SK-N-SH treated with all-trans-retinoic acid at 6 μM for 48 hours (cell line): ENCODE data around the gene TNP2.

Experiments used
- ARNTL ChIP-seq: fragments of 450-650 bp; formaldehyde crosslinking; IDR thresholded peaks from 2 replicates; pipeline ENCODE4 v1.5.0; 2020; ENCODE audit warnings: low read depth, mild to moderate bottlenecking, moderate library complexity, borderline replicate concordance
- RARB ChIP-seq: fragments of 250-450 bp; sonication (Bioruptor Pico); IDR thresholded peaks from 2 replicates; pipeline ENCODE4 v1.8.0; 2021; ENCODE audit warnings: mild to moderate bottlenecking, moderate library complexity
- TOX ChIP-seq: fragments of 250-450 bp; sonication (Bioruptor Pico); IDR thresholded peaks from 2 replicates; pipeline ENCODE4 v1.8.0; 2021; ENCODE audit warnings: mild to moderate bottlenecking, moderate library complexity, borderline replicate concordance
- ZNF565 ChIP-seq: fragments of 450-650 bp; formaldehyde crosslinking; conservative IDR thresholded peaks from 2 replicates; pipeline ENCODE4 v1.5.0; 2020; ENCODE audit warnings: low read depth, mild to moderate bottlenecking, moderate library complexity
- TF ChIP-seq, protein P1 (sequence below): fragments of 250-450 bp; sonication (Bioruptor Pico); IDR thresholded peaks from 2 replicates; pipeline ENCODE4 v1.8.0; 2020; ENCODE audit warnings: mild to moderate bottlenecking, moderate library complexity, borderline replicate concordance
- TF ChIP-seq, protein P2 (sequence below): fragments of 250-450 bp; sonication (Bioruptor Pico); IDR thresholded peaks from 2 replicates; pipeline ENCODE4 v1.5.1; 2021; ENCODE audit warnings: mild to moderate bottlenecking, moderate library complexity
- TF ChIP-seq, protein P3 (sequence below): fragments of 250-450 bp; sonication (Bioruptor Pico); IDR thresholded peaks from 2 replicates; pipeline ENCODE4 v1.5.0; 2020; ENCODE audit warnings: mild to moderate bottlenecking, moderate library complexity

DNA sequence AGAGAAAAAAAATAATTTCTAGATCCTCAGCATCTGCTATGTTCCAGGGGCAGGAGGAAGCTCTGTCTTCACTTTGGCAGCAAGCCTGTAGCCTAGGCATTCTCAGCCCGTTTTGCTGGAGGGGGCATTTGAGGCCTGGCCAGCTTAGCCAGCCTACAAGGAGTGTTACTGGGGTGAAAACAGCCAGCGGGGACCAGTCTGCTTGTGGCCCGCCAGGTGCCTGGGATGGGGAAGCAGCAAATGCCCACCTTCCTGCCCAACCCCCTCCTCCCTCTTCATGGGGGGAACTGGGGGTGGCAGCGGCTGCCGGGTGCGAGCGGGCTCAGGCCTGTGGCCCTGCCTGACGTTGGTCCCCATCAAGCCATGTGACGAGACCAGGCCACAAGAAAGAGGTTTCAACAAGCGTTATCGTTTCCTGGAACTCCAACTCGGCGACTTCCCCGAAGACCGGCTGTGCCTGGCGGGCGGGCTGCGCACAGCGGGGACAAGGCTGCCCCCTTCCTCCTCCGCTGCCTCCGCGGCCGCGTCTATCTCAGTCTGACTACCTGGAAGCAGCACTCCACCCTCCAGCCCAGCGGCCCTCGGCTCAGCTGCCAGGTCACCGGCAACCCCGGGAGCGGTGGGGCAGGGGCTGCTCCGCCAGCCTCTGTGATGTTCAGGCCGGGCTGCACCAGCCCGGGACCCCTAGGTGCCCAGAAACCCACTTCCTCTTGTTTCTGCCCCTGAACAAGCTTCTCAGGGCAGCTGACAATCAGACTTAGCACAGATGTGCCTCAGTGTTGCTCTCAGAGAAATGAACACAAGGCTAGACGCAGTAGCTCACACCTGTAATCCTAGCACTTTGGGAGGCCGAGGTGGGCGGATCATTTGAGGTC is 36.0 kb downstream of the TNP2 start:
- no peak for TF ChIP-seq RARB (CRISPR knock-in tag)
- no peak for TF ChIP-seq ARNTL (CRISPR knock-in tag)
- TF ChIP-seq, protein P1, sequence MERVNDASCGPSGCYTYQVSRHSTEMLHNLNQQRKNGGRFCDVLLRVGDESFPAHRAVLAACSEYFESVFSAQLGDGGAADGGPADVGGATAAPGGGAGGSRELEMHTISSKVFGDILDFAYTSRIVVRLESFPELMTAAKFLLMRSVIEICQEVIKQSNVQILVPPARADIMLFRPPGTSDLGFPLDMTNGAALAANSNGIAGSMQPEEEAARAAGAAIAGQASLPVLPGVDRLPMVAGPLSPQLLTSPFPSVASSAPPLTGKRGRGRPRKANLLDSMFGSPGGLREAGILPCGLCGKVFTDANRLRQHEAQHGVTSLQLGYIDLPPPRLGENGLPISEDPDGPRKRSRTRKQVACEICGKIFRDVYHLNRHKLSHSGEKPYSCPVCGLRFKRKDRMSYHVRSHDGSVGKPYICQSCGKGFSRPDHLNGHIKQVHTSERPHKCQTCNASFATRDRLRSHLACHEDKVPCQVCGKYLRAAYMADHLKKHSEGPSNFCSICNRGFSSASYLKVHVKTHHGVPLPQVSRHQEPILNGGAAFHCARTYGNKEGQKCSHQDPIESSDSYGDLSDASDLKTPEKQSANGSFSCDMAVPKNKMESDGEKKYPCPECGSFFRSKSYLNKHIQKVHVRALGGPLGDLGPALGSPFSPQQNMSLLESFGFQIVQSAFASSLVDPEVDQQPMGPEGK: no peak
- TF ChIP-seq, protein P2, sequence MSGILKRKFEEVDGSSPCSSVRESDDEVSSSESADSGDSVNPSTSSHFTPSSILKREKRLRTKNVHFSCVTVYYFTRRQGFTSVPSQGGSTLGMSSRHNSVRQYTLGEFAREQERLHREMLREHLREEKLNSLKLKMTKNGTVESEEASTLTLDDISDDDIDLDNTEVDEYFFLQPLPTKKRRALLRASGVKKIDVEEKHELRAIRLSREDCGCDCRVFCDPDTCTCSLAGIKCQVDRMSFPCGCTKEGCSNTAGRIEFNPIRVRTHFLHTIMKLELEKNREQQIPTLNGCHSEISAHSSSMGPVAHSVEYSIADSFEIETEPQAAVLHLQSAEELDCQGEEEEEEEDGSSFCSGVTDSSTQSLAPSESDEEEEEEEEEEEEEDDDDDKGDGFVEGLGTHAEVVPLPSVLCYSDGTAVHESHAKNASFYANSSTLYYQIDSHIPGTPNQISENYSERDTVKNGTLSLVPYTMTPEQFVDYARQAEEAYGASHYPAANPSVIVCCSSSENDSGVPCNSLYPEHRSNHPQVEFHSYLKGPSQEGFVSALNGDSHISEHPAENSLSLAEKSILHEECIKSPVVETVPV (CRISPR knock-in tag): no peak
- no peak for TF ChIP-seq ZNF565 (CRISPR knock-in tag)
- no peak for TF ChIP-seq TOX
- TF ChIP-seq, protein P3, sequence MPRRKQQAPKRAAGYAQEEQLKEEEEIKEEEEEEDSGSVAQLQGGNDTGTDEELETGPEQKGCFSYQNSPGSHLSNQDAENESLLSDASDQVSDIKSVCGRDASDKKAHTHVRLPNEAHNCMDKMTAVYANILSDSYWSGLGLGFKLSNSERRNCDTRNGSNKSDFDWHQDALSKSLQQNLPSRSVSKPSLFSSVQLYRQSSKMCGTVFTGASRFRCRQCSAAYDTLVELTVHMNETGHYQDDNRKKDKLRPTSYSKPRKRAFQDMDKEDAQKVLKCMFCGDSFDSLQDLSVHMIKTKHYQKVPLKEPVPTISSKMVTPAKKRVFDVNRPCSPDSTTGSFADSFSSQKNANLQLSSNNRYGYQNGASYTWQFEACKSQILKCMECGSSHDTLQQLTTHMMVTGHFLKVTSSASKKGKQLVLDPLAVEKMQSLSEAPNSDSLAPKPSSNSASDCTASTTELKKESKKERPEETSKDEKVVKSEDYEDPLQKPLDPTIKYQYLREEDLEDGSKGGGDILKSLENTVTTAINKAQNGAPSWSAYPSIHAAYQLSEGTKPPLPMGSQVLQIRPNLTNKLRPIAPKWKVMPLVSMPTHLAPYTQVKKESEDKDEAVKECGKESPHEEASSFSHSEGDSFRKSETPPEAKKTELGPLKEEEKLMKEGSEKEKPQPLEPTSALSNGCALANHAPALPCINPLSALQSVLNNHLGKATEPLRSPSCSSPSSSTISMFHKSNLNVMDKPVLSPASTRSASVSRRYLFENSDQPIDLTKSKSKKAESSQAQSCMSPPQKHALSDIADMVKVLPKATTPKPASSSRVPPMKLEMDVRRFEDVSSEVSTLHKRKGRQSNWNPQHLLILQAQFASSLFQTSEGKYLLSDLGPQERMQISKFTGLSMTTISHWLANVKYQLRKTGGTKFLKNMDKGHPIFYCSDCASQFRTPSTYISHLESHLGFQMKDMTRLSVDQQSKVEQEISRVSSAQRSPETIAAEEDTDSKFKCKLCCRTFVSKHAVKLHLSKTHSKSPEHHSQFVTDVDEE: no peak
